Cerebellar nuclear complex (tissue), 1 donor: Measurements from ENCODE around the gene NOLC1.
"Not testable (repeated sequence)": the region's sequence is repeated elsewhere in the genome, so short reads cannot be mapped to it uniquely, and the experiment has no call there.

Experiments
- DNase-seq, 2 experiments: peaks; one replicate each; lab custom pipeline; 2025; lab: John Stamatoyannopoulos, UW

The NOLC1 gene

DNA sequence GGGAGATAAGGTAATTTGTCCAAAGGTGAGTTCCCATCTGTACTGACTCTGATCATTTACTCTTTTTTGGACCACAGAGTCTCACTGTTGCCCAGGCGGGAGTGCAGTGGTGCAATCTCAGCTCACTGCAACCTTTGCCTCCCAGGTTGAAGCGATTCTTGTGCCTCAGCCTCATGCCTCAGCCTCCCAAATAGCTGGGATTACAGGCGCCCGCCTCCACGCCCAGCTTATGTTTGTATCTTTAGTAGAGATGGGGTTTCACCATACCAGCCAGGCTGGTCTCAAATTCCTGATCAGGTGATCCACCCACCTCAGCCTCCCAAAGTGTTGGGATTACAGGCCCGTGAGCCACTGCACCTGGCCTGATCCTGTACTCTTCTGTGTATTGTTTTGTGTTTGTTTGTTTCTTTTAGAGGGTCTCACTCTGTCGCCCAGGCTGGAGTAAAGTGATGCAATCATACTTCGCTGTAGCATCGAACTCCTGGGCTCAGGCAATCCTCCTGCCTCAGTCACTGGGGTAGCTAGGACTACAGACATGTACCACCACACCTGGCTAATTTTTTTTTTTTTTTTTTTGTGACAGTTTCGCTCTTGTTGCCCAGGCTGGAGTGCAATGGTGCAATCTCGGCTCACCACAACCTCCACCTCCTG is 2.4 kb downstream of the NOLC1 start:
- DNase-seq, result no peak

DNA sequence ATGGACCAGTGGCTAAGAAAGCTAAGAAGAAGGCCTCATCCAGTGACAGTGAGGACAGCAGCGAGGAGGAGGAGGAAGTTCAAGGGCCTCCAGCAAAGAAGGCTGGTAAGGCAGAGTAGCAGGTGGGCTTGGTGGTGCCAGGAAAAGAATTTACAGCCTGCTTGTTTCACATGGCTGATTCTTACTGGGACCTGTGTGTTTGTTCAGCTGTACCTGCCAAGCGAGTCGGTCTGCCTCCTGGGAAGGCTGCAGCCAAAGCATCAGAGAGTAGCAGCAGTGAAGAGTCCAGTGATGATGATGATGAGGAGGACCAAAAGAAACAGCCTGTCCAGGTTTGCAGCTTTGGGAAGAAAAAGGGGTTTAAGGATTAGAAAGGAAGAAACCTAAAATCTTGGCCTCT is 5.0 kb downstream of the NOLC1 start:
- DNase-seq, result no peak

DNA sequence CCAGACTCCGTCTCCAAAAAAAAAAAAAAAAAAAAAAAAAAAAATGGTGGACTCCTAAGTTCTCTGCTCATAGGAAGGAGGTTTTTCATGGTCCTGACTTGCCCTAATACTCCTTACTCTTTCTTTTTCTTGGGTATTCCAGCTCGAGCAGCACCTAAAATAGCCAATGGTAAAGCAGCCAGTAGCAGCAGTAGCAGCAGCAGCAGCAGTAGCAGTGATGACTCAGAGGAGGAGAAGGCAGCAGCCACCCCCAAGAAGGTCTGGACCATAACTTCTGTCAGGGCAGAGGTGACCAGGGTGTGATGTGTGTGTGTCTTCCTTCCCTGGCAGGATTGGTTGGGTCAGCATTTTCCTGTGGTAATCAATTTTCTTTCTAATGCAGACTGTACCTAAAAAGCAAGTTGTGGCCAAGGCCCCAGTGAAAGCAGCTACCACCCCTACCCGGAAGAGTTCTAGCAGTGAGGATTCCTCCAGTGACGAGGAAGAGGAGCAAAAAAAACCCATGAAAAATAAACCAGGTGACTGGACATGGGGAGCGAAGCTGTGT is 6.9 kb downstream of the NOLC1 start:
- DNase-seq, result no peak

DNA sequence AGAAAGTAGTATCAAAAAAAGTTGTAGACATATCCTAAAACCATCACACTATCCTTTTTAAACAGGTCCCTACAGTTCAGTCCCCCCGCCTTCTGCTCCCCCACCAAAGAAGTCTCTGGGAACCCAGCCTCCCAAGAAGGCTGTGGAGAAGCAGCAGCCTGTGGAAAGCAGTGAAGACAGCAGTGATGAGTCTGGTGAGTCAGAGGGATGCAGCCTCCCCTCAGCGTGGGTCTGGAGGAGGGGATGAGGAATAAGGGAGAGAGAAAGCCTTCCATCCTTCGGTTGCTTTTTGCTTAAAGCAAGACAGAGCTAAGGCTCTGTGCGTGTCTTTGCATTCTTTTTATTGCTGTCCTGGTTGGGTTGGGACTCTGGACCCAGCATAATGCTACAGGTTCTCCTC is 7.6 kb downstream of the NOLC1 start:
- no peak for DNase-seq

DNA sequence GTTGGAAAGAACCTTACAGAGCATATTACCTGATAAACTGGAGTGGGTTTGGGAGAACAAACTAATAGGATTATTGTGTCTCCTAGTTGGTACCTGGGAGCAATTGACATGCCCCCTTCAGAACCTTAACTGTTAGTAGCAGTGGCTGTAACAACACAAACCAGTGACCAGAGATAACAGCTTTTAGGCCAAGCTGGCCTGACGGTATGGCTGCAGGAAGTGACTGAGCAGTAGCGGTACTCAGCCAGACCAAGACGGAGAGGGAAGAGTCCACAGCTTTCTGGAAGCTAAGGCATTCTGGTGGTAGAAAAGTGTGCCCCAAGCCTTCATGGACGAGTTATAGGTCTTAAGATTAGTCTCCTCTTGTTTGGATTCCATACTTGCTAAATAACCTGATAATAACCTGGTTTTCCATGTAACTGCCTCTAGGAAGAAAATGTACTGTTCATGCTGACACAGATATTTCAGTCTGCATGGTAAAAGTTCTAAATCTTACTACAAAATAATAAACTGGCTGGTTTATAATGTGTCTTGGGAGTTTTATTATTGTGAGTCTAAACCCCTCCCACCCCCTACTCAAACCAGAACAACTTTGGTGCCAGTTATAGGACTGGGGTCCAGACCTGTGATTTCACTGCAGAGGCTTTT is 11.3 kb downstream of the NOLC1 start:
- no peak for DNase-seq

DNA sequence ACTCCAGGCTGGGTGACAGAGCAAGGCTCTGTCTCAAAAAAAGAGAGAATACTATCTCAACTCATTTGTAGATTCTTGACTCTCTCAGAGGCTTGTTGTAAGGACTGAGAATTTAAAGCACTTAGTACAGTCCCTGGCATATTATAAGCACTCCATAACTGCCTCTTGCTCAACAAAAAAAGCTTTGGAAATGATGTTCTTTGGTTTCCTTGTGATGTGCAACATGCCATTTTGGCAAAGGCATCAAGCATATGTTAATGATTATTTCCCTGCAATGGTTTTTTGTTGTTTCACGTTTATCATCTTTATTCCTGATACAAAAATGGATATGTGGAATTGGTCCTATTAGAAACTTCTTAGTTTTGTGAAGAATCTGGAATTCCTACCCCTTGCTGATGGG is 15.7 kb downstream of the NOLC1 start:
- no peak for DNase-seq

DNA sequence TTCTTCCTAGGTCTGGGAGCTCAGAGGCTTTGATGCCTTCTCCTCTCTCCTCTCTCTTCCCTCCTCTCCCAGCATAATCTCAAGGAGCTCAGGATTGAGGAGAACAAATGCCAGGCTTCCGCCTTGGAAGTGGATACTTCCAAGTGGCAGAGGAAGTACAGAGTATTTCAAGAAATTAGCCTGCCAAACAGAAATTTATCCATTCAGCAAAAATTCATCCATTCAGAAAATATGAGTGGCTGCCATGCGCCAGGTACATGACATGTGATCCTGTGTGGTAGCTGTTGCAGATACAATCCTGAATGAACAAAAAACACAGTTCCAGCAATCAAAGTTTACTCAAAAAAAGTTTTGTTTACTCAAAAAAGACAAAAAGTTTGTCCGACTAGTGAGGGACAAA is 18.4 kb downstream of the NOLC1 start:
- DNase-seq, result no peak

DNA sequence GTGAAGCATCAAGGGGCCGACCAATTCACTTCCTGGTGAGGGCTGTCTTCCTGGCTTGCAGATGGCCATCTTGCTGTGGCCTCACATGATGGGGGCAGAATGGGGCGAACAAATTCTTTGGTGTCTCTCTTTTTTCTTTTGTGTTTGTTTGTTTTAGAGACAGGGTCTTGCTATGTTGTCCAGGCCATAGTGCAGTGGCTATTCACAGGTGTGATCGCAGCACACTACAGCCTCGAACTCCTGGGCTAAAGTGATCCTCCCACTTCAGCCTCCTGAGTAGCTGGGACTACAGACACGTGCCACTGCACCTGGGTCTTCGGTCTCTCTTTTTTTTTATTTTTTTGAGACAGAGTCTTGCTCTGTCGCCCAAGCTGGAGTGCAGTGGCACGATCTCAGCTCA is 20.1 kb downstream of the NOLC1 start:
- DNase-seq, result no peak

DNA sequence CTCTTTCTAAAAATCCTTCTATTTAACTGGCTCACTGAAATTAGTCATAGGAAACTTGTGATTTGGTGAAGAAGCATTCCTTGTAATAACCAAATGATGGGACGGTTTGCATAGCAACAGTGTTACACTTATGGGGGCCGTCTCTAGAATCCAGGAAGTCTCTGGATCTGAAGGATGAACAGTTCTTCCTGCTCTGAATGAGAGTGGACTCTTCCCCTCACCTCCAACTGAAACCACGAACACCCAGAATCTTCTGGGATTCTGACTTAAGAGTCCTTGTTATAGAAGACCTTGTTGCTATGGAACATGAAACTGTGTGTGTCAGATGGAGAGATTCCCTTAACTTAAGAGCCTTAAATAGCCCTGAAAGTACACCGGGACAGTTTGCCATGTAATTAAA is 23.2 kb downstream of the NOLC1 start:
- DNase-seq, result no peak

DNA sequence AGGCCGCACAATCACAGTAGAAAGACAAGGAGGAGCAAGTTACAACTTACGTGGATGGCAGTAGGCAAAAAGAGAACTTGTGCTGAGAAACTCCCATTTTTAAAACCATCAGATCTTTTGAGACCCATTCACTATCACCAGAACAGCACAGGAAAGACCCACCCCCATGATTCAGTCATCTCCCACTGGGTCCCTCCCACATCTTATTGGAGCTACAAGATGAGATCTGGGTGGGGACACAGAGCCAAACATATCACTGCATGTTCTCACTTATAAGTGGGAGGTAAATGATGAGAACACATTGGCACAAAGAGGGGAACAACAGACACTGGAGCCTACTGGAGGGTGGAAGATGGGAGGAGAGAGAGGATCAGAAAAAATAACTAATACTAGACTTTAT is 32.4 kb downstream of the NOLC1 start:
- no peak for DNase-seq

DNA sequence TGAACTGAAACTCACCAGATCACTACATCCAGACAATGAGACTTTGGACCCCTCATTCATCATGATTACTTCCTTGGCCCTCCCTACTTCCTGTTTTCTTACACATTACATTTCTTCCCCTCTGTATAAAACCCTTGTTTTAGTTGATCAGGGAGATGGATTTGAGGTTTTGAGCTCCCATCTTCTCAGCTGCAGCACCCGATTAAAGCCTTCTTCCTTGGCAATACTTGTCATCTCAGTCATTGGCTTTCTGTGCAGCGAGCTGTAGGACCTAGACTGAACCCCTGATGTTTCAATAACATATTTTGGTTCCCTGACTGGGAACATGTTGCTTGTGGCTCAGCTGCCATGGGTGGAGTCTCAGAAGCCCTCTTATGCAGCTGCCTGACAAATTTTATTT is 33.1 kb downstream of the NOLC1 start:
- no peak for DNase-seq

DNA sequence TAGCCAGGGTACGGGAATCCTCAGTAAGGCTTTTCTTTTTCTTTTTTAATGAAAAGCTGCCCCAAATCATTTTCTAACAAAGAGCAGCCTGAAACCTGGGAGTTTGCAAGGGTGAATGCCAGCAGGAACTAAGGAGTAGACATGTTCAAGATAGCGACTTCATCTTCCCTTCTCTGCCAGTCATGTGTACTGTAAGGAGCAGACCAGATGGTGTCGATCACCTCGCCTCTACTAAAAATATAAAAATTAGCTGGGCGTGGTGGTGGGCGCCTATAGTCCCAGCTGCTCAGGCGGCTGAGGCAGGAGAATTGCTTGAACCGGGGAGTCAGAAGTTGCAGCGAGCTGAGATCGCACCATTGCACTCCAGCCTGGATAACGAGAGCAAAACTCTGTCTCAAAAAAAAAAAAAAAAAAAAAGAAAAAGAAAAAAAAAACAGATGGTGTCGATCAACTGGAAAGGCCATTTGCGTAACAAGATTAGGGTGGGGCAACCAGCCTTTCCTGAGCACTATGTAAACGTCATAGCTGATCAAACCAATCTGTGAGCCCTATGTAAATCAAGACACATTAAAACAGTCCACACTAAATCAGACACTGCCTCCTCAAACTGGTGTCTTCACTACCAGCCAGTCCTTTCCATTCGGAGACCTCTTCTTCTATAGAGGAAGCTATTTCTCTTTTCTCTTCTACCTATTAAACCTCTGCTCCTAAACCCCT is 33.8 kb downstream of the NOLC1 start:
- DNase-seq, result no peak

DNA sequence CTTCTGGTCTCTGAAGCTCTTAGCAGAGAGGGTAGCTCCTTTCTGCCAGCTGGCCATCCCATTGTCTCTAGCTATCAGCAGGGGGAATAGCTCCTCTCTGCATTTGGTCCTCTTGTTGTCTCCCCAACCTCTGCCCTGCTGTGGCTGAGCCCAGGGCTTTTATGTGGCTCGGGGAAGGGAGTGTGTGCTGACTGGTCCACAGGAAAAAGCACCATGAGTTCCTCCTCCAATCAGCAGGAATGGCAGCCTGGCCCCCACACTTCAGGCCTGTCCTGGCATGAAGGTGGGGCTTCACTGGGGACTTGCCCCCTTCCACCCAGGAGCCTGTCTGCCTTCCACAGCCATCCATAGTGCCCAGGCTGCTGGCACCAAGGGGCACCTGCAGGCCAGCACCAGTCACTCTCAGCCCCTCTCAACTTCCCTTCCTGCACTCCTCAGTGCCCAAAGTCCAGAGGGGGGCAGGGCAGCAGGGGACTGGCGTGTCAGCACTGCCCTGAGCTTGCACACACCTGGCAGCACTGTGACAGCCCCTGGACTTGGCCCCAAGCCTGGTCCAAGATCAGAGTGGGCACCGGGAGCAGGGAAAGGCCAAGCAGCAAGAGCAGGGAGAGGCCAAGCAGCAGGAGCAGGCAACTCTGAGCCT is 36.2 kb downstream of the NOLC1 start:
- no peak for DNase-seq

DNA sequence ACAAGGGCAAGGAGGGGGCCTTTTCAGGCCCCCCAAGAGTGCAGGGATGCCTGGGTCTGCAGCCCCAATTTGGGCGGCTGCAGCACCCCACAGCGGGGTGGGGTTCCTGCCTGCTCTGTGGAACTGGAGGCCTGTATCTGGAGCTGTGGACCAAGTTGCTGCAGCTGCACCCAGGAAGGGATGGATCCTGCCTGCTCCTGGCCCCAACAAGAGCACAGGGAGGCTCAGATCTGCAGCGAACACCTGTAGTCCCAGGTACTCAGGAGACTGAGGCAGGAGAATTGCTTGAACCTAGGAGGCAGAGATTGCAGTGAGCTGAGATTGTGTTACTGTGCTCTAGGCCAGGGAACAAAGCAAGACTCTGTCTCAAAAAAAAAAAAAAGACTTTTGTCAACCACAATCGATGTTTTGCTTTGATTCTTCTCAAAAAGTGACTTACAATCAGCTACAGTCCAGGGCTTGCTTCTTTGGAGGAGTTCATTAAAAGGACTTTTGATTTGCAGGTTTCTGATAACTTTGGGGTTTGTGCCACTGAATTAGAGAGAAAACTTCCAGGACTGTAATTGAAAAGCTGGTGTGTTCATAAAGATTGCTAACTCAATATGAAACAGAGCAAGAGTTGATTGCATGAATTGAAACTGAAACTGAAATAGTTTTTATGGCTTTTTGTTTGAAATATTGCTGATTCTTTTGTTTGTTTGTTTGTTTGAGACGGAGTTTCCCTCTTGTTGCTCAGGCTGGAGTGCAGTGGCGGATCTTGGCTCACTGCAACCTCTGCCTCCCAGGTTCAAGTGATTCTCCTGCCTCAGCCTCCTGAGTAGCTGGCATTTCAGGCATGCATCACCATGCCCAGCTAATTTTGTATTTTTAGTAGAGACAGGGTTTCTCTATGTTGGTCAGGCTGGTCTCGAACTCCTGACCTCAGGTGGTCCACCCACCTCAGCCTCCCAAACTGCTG is 37.0 kb downstream of the NOLC1 start:
- not testable (repeated sequence) for DNase-seq

DNA sequence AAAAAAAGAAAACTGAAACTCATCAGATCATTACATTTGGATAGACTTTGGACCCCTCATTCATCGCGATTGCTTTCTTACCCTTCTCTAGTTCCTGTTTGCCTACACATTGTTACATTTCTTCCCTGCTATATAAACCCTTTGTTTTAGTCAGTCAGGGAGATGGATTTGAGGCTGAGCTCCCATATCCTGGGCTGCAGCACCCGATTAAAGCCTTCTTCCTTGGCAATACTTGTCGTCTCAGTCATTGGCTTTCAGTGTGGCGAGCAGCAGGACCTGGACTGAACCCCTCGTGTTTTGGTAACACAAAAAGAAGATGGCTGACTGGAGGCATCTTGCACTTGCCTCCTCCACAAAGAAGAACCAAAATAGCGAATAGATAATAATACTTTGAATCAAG is 39.8 kb downstream of the NOLC1 start:
- DNase-seq, result no peak

DNA sequence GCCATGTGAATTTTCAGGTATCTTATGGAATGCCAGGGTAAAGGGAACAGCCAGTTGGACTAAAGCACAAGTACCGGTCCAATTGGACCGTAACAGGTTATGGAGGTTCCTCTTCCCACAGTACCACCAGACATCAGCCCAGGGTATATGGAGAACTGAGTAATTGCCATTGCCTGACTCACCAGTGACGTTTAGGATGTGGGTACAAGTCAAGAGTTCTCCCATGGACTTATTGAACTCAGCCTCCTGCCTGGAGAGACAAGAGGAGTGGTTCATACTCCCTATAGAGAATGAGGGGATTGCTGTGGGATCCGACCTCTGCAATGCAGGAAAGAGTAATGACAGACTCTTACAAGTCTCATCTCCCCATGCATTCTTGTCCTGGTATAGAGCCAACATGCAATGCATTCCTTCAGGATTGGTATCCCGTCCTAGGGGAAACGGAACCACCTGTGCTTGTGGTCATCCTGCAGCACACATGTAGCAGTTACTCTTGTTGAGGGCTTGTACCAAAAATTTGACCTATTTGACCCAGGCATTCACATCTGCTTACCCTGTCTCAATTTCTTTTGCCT is 43.2 kb downstream of the NOLC1 start:
- no peak for DNase-seq

DNA sequence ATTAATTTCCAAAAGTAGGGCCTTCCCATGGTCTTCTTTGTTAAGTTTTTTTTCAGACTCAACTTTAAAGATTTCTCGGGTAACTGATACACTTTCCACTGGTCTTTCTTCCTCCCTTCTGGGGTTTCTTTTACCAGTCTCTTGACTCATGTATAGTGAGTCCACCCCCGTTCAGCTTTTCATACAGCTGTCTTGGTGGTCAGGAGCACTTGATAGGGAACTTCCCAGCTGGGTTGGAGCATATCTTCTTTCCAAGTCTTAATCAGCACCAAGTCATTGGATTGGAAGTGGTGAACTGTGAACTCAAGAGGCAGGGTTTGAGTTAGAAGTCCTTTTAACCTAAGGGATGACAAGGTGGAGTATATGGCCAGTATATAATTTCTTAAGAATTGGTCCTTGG is 44.7 kb downstream of the NOLC1 start:
- no peak for DNase-seq

DNA sequence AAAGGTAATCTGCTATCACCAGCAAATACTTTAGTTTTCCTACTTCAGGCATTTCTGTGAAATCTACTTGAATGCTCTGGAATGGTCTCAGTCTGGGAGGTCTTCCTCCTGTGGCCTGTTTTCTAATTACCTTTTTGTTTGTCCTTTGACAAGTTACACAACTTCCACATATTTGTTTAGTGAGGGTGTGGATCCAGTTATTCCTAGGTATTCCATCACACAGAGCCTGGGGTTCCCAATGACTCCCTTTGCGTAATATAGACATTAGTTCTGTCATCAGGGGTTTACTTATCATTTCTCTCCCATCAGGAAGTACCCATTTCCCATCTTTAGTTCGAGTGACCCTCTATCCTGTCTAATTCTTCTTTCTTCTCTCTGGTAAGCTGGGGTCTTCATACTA is 45.8 kb downstream of the NOLC1 start:
- DNase-seq, result no peak

DNA sequence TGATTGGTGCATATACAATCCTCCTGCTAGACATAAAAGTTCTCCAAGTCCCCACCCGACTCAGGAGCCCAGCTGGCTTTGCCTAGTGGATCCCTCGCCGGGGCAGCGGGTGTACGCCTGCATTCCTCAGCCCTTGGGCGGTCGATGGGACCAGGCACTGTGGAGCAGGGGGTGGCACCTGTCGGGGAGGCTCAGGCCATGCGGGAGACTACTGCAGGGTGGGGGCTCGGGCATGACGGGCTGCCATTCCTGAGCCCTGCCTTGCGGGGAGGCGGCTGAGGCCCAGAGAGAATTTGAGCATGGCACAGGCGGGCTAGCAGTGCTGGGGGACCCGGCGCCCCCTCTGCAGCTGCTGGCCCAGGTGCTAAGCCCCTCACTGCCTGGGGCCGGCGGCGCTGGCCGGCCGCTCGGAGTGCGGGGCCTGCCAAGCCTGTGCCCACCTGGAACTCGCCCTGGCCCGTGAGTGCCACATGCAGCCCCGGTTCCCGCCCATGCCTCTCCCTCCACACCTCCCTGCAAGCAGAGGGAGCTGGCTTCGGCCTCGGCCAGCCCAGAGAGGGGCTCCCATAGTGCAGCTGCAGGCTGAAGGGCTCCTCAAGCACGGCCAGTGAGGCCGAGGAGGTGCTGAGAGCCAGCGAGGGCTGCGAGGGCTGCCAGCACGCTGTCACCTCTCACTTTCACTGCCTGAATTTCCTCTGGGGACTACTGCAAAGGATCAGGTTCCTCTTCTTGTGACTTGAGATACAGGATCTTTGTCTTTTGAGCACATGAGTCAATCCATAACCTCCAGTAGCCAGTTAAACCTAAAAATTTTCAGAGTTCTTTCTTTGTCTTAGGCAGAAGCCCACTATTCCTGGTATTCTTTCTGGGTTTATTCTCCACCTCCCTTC is 48.8 kb downstream of the NOLC1 start:
- no peak for DNase-seq

DNA sequence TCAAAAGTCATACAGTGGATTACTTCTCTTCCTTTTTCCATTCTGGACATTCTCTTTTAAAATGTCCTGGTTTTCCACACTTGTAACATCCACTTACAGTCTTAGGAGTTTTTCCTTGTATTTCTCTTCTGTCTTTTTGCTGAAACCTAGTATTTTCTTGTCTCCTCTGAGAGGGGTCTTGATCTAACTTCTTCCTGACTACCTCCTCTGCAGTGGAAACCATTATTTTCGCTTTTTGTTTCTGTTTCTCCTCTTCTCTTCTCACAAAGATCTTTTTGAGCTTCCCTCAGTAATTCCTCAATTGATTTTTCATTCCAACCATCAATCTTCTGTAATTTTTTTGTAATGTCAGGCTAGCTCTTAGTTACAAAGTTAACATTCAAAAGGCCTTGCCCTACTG is 50.2 kb downstream of the NOLC1 start:
- DNase-seq, result no peak
